Thoracic aorta endothelial cell (primary cell): ENCODE results near the gene CTDSP1. TPM values are rescaled to one million over a fixed set of nuclear protein-coding genes. Genes with fewer than 3 reads are reported as not detected.

ENCODE experiments used
- small RNA-seq: library from RNA; depleted of rRNA; stranded (forward); fragments of <200 nt; gene quantifications from one replicate; pipeline ENCODE3, GENCODE V24; 2012
- total RNA-seq: library from RNA; depleted of rRNA; stranded (reverse); fragments of >200 nt; gene quantifications from 2 replicates; pipeline ENCODE4 v1.2.3, GENCODE V29; 2012

CTDSP1 gene, protein sequence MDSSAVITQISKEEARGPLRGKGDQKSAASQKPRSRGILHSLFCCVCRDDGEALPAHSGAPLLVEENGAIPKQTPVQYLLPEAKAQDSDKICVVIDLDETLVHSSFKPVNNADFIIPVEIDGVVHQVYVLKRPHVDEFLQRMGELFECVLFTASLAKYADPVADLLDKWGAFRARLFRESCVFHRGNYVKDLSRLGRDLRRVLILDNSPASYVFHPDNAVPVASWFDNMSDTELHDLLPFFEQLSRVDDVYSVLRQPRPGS
- total RNA-seq = 58.5 and 63.2 TPM in 2 replicates

DNA sequence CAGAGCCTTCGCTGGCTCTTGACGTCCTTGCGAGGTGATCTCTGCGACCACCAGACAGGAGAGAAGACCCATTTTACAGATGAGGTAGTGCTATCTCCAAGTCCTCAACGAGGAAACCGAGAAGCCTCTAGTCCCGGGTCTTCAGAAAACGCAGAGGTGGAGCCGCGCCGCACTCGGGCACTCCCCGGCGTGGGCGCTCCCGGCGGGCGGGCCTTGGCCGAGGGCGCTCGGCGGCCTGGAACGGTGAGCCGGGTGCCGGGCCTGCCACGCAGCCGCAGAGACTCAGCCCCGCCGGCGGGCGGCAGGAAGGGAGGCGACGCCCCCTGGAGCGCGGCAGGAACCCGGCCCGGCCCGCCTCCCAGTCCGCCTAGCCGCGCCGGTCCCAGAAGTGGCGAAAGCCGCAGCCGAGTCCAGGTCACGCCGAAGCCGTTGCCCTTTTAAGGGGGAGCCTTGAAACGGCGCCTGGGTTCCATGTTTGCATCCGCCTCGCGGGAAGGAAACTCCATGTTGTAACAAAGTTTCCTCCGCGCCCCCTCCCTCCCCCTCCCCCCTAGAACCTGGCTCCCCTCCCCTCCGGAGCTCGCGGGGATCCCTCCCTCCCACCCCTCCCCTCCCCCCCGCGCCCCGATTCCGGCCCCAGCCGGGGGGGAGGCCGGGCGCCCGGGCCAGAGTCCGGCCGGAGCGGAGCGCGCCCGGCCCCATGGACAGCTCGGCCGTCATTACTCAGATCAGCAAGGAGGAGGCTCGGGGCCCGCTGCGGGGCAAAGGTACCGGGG, at the start of gene CTDSP1:
TSS of gene CTDSP1 (plus strand) at position 478 of the 776 bp plus-strand sequence. CDS start at position 701, 223 bp downstream.

DNA sequence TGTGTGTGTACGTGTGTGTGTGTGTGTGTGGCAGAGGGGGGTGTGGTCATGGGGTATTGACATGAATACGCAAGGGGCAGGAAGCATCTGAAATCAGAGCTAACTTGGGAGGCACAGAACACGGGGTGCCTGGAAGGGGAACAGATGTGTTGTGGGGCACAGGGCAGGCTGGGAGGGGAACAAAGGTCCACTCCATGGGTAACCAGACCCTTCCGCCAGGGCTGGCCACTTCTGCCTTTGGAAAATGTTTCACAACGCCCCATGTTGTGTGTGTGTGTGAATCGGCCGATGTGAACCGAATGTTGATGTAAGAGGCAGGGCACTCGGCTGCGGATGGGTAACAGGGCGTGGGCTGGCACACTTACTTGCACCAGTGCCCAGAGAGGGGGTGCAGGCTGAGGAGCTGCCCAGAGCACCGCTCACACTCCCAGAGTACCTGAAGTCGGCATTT, 17.7 kb upstream of the CTDSP1 start, which contains the start of gene SLC11A1:
TSS of gene SLC11A1 (plus strand) at position 358 of the 451 bp plus-strand sequence. CDS start 96 bp downstream, outside the sequence.

DNA sequence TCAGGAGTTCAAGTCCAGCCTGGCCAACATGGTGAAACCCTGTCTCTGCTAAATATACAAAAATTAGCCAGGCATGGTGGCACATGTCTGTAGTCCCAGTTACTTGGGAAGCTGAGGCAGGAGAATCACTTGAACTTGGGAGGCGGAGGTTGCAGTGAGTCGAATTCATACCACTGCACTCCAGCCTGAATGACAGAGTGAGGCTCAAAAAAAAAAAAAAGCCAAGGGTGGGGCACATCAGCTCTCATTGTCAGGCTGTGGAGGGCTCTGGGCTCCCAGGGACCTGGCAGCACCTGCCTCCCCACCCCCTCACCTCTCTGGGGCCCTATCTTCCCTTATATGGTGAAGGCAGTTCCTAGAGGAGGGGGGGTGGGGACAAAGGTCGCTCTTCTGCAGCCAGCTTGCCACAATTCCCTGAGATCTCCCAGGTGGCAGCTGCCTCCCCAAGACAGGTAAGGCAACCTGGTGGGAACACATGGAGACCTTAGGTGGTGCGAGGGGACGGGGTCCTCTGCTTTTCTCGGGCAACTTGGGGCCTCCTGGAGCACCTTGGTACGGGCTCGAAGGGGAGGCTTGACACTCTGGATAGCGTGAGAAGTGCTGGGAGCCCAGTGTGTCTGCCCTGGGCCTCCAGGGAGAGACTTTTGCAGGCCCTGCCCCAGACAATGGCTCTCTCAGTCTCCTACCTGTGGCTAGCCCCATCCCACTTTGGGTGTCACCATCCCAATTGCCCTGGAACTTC, 19.2 kb downstream of the CTDSP1 start, which contains the start of gene VIL1:
TSS of gene VIL1 (plus strand) at position 407 of the 742 bp plus-strand sequence. CDS start 4,656 bp downstream, outside the sequence.

Small RNA genes lying within 50 kb of the gene (small RNA-seq; reads per million reads assigned to genes)
- 731 reads per million, percentile 99 among the genes with 10 or more reads in this experiment for gene MIR26B

Other genes starting within 250 kb of the CTDSP1 start
- not detected in 2 replicates for gene CXCR1, start 232.9 kb upstream of the CTDSP1 start, total RNA-seq
- gene ARPC2, start 182.7 kb upstream of the CTDSP1 start, total RNA-seq = 541 and 551 TPM in 2 replicates
- gene GPBAR1, start 138.9 kb upstream of the CTDSP1 start, total RNA-seq = 0.07 and 0.40 TPM in 2 replicates
- 87.4 and 97.3 TPM in 2 replicates for gene AAMP, start 129.7 kb upstream of the CTDSP1 start, total RNA-seq
- 14.2 and 21.2 TPM in 2 replicates for gene PNKD, start 129.3 kb upstream of the CTDSP1 start, total RNA-seq
- 90.4 and 119 TPM in 2 replicates for gene TMBIM1, start 107.4 kb upstream of the CTDSP1 start, total RNA-seq
- not detected in 2 replicates for gene CATIP, start 43.0 kb upstream of the CTDSP1 start, total RNA-seq
- 0.13 TPM in 1 of 2 replicates, not detected in the other for gene SLC11A1, start 17.6 kb upstream of the CTDSP1 start, total RNA-seq
- gene VIL1, start 19.3 kb downstream of the CTDSP1 start, total RNA-seq = not detected in 2 replicates
- gene USP37, start 168.5 kb downstream of the CTDSP1 start, total RNA-seq = 21.1 and 21.3 TPM in 2 replicates
- gene CNOT9, start 169.0 kb downstream of the CTDSP1 start, total RNA-seq = 87.9 and 115 TPM in 2 replicates
- 0.79 and 2.3 TPM in 2 replicates for gene PLCD4, start 208.0 kb downstream of the CTDSP1 start, total RNA-seq